Rectal smooth muscle tissue (tissue), 1 donor: ENCODE results near the gene NUDC.

Experiments used
- H3K27ac ChIP-seq: one replicate; pipeline ENCODE4 v1.7.0; 2013; ENCODE audit warnings: low read depth, low read length, inconsistent platforms
- H3K27me3 ChIP-seq: one replicate; pipeline ENCODE4 v1.7.0; 2013; ENCODE audit warnings: low read length; ENCODE audit not compliant: control insufficient read depth, insufficient read depth
- H3K36me3 ChIP-seq: one replicate; pipeline ENCODE4 v1.7.0; 2013; ENCODE audit warnings: low read length; ENCODE audit not compliant: control insufficient read depth, insufficient read depth
- H3K4me1 ChIP-seq: one replicate; pipeline ENCODE4 v1.7.0; 2013; ENCODE audit warnings: low read length; ENCODE audit not compliant: control insufficient read depth, insufficient read depth
- H3K4me3 ChIP-seq: one replicate; pipeline ENCODE4 v1.7.0; 2013; ENCODE audit warnings: low read length
- H3K9ac ChIP-seq: one replicate; pipeline ENCODE4 v1.7.0; 2013; ENCODE audit warnings: low read length

Gene NUDC

DNA sequence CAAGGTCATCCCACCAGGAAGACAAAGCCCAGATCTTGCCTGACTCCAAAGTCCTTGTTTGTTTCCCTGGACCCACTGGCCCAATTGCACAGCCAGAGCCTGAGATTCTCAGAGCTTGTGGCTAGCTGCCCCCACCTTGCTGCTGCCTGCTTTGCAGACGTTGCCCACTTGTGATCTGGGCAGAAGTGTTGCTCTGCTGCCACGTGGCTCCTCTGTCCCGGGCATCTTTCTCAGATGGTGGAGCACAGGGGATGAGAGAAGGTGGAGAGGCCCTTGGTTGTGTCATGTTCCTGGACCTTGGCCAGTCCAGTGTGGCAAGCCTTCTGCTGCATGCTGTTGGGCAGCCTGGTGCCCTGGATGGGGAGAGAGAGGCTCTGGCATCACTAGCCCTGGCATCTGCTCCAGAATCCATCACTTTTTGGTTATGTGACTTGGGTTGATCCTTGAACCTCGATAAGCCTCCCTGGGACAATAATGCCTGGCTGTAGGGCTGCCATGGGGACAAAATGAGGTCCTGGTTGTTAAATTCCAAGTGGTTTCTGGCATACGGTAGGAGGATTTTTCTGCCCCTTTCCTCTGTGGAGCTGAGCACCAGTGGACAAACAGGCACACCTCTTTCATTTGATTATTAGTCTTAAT lies 6.2 kb upstream of the NUDC start:
- no peak overlapping the region for H3K27ac ChIP-seq
- H3K9ac ChIP-seq = no peak overlapping the region
- no peaks in the 10 kb centered on the region for H3K27me3 ChIP-seq
- H3K4me3 ChIP-seq = no peak overlapping the region
- H3K36me3 ChIP-seq = no peaks in the 10 kb centered on the region
- no peaks in the 10 kb centered on the region for H3K4me1 ChIP-seq

DNA sequence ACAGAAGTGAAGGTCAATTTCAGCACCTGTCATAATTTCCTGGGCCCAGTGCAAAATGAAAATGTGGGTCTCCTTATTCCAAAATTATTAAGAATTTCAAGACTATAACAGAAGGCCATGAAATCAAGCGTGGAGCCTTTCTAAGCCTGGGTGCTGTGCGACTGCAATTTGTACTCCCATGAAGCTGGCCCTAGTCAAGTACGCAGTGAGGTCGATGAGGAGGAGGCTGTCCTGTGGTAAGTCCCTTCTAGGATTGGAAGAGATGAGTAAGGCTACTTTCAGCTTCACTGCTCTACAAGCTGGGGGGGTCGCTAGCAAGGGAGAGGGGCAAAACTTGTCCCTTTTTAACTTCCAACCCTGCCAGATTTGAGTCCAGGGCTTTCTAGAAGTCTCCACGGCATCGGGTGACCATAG lies 410 bp upstream of the NUDC start:
- no peak overlapping the region for H3K9ac ChIP-seq
- H3K27ac ChIP-seq = peak overlapping the region; percentile 88
- H3K4me1 ChIP-seq = peaks cover 11% of the 10 kb centered on the region
- H3K27me3 ChIP-seq = no peaks in the 10 kb centered on the region
- peaks cover 7% of the 10 kb centered on the region for H3K36me3 ChIP-seq
- peak overlapping the region; percentile 92 for H3K4me3 ChIP-seq

DNA sequence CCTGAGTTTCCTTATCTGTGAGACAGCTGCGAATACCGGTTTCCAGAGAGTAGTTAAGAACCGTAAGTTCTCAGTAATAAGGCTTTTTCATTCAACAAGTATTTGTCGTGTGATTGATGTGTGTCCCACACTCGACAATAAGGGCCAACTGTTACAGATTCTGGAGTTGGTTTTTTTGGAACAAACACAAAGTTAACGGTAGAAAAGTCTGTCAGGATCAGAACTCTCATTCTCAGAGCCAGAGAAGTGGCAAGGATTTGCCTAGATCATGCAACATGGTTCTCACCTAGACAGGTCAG lies 837 bp downstream of the NUDC start:
- H3K9ac ChIP-seq = peak overlapping the region; percentile 69
- peak overlapping the region; percentile 92 for H3K4me3 ChIP-seq
- no peak overlapping the region for H3K27ac ChIP-seq
- H3K27me3 ChIP-seq = no peaks in the 10 kb centered on the region
- H3K4me1 ChIP-seq = peaks cover 11% of the 10 kb centered on the region
- peaks cover 7% of the 10 kb centered on the region for H3K36me3 ChIP-seq

- H3K9ac ChIP-seq = no peak overlapping the region
- H3K4me3 ChIP-seq = peak overlapping the region; percentile 92
- H3K4me1 ChIP-seq = peaks cover 11% of the 10 kb centered on the region
- H3K27ac ChIP-seq = no peak overlapping the region
- H3K27me3 ChIP-seq = no peaks in the 10 kb centered on the region
- peaks cover 7% of the 10 kb centered on the region for H3K36me3 ChIP-seq
These were observed 1.4 kb downstream of the NUDC start for GRCh38 chr1:26922901-26923300.

DNA sequence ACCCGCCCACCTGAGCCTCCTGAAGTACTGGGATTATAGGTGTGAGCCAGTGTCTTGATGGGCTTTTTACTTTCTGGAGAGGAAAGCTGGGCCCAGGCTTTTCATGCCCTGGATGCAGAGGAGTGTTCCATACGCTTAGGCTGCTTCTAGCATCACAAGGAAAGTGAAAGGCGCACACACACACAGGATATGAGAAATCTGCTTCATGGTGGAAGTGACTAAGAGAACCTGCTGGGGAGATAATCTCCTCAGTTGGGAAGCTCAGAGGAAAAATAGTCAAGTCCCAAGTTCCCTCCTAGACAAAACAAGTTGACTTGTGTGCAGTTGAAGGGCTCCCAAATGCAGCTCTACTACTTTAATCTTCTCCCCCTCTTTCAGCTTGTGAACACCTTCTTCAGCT lies 2.2 kb downstream of the NUDC start:
- Histone ChIP-seq H3K4me1 (peaks cover 11% of the 10 kb centered on the region), H3K9ac (no peak overlapping the region), H3K4me3 (no peak overlapping the region), H3K36me3 (peaks cover 12% of the 10 kb centered on the region), H3K27me3 (no peaks in the 10 kb centered on the region), H3K27ac (no peak overlapping the region)

DNA sequence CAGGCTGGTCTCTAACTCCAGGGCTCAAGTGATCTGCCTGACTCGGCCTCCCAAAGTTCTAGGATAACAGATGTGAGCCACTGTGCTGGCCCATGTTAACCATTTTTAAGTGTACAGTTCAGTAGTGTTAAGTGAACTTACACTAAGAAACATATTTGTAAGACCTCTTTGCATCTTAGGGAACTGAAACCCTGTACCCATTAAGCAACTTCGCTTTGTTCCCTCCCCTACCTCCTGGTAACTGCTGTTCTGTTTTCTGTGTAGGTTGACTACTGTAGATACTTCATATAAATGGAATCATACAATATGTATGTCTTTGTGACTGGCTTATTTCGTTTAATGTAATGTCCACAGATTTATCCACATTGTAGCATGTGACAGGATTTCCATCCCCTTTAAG lies 11.0 kb downstream of the NUDC start:
- H3K36me3 ChIP-seq = peaks cover 5% of the 10 kb centered on the region
- H3K4me1 ChIP-seq = no peaks in the 10 kb centered on the region
- H3K27me3 ChIP-seq = no peaks in the 10 kb centered on the region
- H3K4me3 ChIP-seq = no peak overlapping the region
- H3K9ac ChIP-seq = no peak overlapping the region
- no peak overlapping the region for H3K27ac ChIP-seq

- Histone ChIP-seq H3K27me3 (no peaks in the 10 kb centered on the region), H3K27ac (no peak overlapping the region), H3K4me1 (no peaks in the 10 kb centered on the region), H3K9ac (no peak overlapping the region), H3K36me3 (no peaks in the 10 kb centered on the region), H3K4me3 (no peak overlapping the region)
These were observed 15.3 kb downstream of the NUDC start for GRCh38 chr1:26936823-26937222.

GRCh38 chr1:26938004-26938658 lies 16.6 kb downstream of the NUDC start:
- no peaks in the 10 kb centered on the region for H3K4me1 ChIP-seq
- no peaks in the 10 kb centered on the region for H3K27me3 ChIP-seq
- H3K36me3 ChIP-seq = peaks cover 7% of the 10 kb centered on the region
- no peak overlapping the region for H3K9ac ChIP-seq
- H3K27ac ChIP-seq = no peak overlapping the region
- H3K4me3 ChIP-seq = no peak overlapping the region

- Histone ChIP-seq H3K36me3 (peaks cover 11% of the 10 kb centered on the region), H3K27ac (no peak overlapping the region), H3K27me3 (no peaks in the 10 kb centered on the region)
These were observed 17.1 kb downstream of the NUDC start for GRCh38 chr1:26938659-26939025.

GRCh38 chr1:26941311-26941710 lies 19.8 kb downstream of the NUDC start:
- no peak overlapping the region for H3K27ac ChIP-seq
- H3K4me1 ChIP-seq = no peaks in the 10 kb centered on the region
- no peak overlapping the region for H3K4me3 ChIP-seq
- no peak overlapping the region for H3K9ac ChIP-seq
- H3K27me3 ChIP-seq = no peaks in the 10 kb centered on the region
- peaks cover 22% of the 10 kb centered on the region for H3K36me3 ChIP-seq

More at GRCh38 chr1:26938659-26939025, 17.1 kb downstream of the NUDC start:
- Histone ChIP-seq H3K9ac (no peak overlapping the region), H3K4me3 (no peak overlapping the region), H3K4me1 (no peaks in the 10 kb centered on the region)

- H3K36me3 ChIP-seq = peaks cover 22% of the 10 kb centered on the region
- no peak overlapping the region for H3K9ac ChIP-seq
- H3K4me1 ChIP-seq = no peaks in the 10 kb centered on the region
- no peaks in the 10 kb centered on the region for H3K27me3 ChIP-seq
- H3K4me3 ChIP-seq = no peak overlapping the region
- no peak overlapping the region for H3K27ac ChIP-seq
These were observed 21.1 kb downstream of the NUDC start for GRCh38 chr1:26942656-26943055.

DNA sequence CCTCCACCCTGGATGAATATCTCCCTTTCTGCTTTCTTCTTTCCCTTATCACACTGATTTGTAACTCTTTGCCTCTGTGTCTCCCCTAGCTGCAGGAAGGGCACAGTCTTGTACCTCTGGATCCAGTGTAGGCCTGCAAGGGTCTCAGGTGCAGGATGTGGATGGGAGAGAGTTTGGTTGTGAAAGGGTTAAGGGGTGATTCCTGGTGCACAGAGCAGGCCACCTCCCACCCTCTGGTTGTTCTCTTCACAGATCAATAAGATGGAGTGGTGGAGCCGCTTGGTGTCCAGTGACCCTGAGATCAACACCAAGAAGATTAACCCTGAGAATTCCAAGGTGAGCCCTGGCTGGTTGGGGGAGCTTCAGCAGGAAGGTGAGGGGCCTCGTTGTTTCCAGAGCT lies 23.6 kb downstream of the NUDC start:
- Histone ChIP-seq H3K4me1 (no peaks in the 10 kb centered on the region), H3K36me3 (peaks cover 22% of the 10 kb centered on the region), H3K4me3 (no peak overlapping the region), H3K27ac (no peak overlapping the region), H3K27me3 (no peaks in the 10 kb centered on the region), H3K9ac (no peak overlapping the region)

DNA sequence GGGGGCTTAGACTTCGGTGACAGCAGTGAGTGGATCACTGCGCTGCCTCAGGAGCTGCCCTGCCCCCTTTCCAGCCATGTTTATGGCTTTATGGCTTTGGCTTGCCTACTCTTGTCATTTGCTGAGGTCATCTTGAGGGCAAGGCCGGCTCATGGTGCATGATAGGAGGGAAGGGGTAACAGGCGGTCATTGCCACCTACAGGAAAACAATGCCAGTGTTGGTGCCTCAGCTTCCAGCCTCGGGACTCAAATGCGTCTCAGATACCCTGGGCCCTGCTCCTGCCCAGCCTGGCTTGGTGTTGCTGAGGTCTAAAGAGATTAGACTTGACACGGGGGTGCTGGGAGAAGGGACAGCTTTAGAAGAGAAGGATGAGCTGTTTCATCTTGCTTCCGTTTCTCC lies 24.2 kb downstream of the NUDC start:
- Histone ChIP-seq H3K27me3 (no peaks in the 10 kb centered on the region), H3K36me3 (peaks cover 22% of the 10 kb centered on the region), H3K4me3 (no peak overlapping the region), H3K27ac (no peak overlapping the region), H3K9ac (no peak overlapping the region), H3K4me1 (no peaks in the 10 kb centered on the region)
